GM12873 (cell line): ENCODE measurements around the gene OR2A2.

Experiments
- CTCF ChIP-seq: IDR thresholded peaks from 2 replicates; pipeline ENCODE4 v1.5.1; 2012; ENCODE audit warnings: low read depth, mild to moderate bottlenecking, moderate library complexity, low read length, control low read depth; ENCODE audit not compliant: insufficient read depth; ENCODE audit errors: missing control alignments

OR2A2 gene

GRCh38 chr7:144113651-144114050 lies 4.3 kb downstream of the OR2A2 start:
- TF ChIP-seq CTCF, result no peak

- TF ChIP-seq CTCF, result no peak
These were observed 9.0 kb downstream of the OR2A2 start for GRCh38 chr7:144118341-144118740.

GRCh38 chr7:144122876-144123275 lies 13.5 kb downstream of the OR2A2 start, which contains the start of gene OR2A14:
TSS of gene OR2A14 (plus strand) at chr7:144123176. CDS start at chr7:144129113, 5,937 bp downstream.
- TF ChIP-seq CTCF, result no peak

- TF ChIP-seq CTCF, result peak; percentile 93
These were observed 18.4 kb downstream of the OR2A2 start for GRCh38 chr7:144127714-144128334.

- no peak for TF ChIP-seq CTCF
These were observed 21.3 kb downstream of the OR2A2 start for GRCh38 chr7:144130730-144131129.

- no peak for TF ChIP-seq CTCF
These were observed 22.9 kb downstream of the OR2A2 start for GRCh38 chr7:144132262-144132661.

DNA sequence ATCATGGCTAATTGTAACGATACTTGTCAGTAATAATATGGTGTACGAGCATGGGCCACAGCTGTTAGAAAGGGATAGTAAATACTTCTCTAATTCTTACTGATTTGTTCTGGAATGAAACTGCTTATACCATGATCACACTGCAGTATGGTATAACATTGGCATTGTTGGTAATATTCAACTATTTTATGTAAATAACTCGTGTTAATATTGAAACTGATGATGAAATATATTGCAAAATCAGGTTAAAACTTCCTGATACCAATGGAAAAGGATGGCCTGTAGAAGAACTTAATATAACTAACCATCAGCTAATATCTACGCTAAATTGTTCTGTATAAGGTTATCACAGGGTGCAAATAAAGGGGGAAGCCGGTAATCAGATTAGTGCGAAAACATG lies 23.9 kb downstream of the OR2A2 start:
- TF ChIP-seq CTCF, result no peak
